ENCODE data around the gene MAF. TPM values are rescaled to one million over a fixed set of nuclear protein-coding genes. Genes with fewer than 3 reads are reported as not detected.

MAF gene
- total and polyA plus RNA-seq, 3 donors from 2014 or later = 22.0 to 112 (median 84.6) TPM

- Histone ChIP-seq H3K27ac (no peak overlapping the region), H3K4me3 (no peak overlapping the region), H3K27me3 (no peaks in the 10 kb centered on the region), H3K9me3 (no peaks in the 10 kb centered on the region), H3K36me3 (ENCODE audit: low read depth, missing control alignments) (no peaks in the 10 kb centered on the region), H3K4me1 (peaks cover 7% of the 10 kb centered on the region)
- intact Hi-C loops (cut with DNase I; ENCODE audit: low total_unique reads) = no loop called here
- no peak for DNase-seq
- WGBS, 2 donors = 90 to 100% methylated on average over 2 of the region's 2 CpGs
- TF ChIP-seq POLR2A (IDR thresholded peaks at IDR 0.05) (no peak), CTCF (IDR thresholded peaks at IDR 0.05) (no peak)
Observed at GRCh38 chr16:79635488-79635887, 35.0 kb upstream of the MAF start.

GRCh38 chr16:79634298-79634697, 33.8 kb upstream of the MAF start:
- no peaks in the 10 kb centered on the region for H3K36me3 ChIP-seq (ENCODE audit: low read depth, missing control alignments)
- H3K9me3 ChIP-seq = no peaks in the 10 kb centered on the region
- TF ChIP-seq CTCF (IDR thresholded peaks at IDR 0.05) (no peak), POLR2A (IDR thresholded peaks at IDR 0.05) (no peak)
- WGBS, 2 donors = 94 to 97% methylated on average over 7 of the region's 7 CpGs
- no peak overlapping the region for H3K4me3 ChIP-seq
- no peak overlapping the region for H3K27ac ChIP-seq
- no peak for DNase-seq
- H3K27me3 ChIP-seq = no peaks in the 10 kb centered on the region
- peaks cover 7% of the 10 kb centered on the region for H3K4me1 ChIP-seq
- intact Hi-C loops (cut with DNase I; ENCODE audit: low total_unique reads) = no loop called here

GRCh38 chr16:79632289-79632688, 31.8 kb upstream of the MAF start:
- TF ChIP-seq POLR2A (IDR thresholded peaks at IDR 0.05) = no peak
- TF ChIP-seq CTCF (IDR thresholded peaks at IDR 0.05) = no peak
- no peaks in the 10 kb centered on the region for H3K4me1 ChIP-seq
- H3K4me3 ChIP-seq = no peak overlapping the region
- no peak for DNase-seq
- no peaks in the 10 kb centered on the region for H3K9me3 ChIP-seq
- H3K36me3 ChIP-seq (ENCODE audit: low read depth, missing control alignments) = no peaks in the 10 kb centered on the region
- intact Hi-C loops (cut with DNase I; ENCODE audit: low total_unique reads) = no loop called here
- no peaks in the 10 kb centered on the region for H3K27me3 ChIP-seq
- no peak overlapping the region for H3K27ac ChIP-seq
- WGBS, 2 donors = 86 to 88% methylated on average over 7 of the region's 7 CpGs

GRCh38 chr16:79628988-79629387, 28.5 kb upstream of the MAF start:
- DNase-seq = no peak
- intact Hi-C loops (cut with DNase I; ENCODE audit: low total_unique reads) = no loop called here
- no peaks in the 10 kb centered on the region for H3K27me3 ChIP-seq
- no peak overlapping the region for H3K27ac ChIP-seq
- WGBS, 2 donors = 94 to 97% methylated on average over 6 of the region's 6 CpGs
- H3K4me3 ChIP-seq = no peak overlapping the region
- H3K9me3 ChIP-seq = no peaks in the 10 kb centered on the region
- H3K4me1 ChIP-seq = no peaks in the 10 kb centered on the region
- H3K36me3 ChIP-seq (ENCODE audit: low read depth, missing control alignments) = no peaks in the 10 kb centered on the region
- no peak for TF ChIP-seq CTCF (IDR thresholded peaks at IDR 0.05)
- TF ChIP-seq POLR2A (IDR thresholded peaks at IDR 0.05) = no peak

GRCh38 chr16:79628501-79628975, 28.0 kb upstream of the MAF start:
- H3K27me3 ChIP-seq = no peaks in the 10 kb centered on the region
- H3K27ac ChIP-seq = no peak overlapping the region
- H3K36me3 ChIP-seq (ENCODE audit: low read depth, missing control alignments) = no peaks in the 10 kb centered on the region
- no peak for DNase-seq
- no peak overlapping the region for H3K4me3 ChIP-seq
- intact Hi-C loops (cut with DNase I; ENCODE audit: low total_unique reads) = no loop called here
- H3K4me1 ChIP-seq = no peaks in the 10 kb centered on the region
- WGBS, 2 donors = 88 to 90% methylated on average over 5 of the region's 5 CpGs
- TF ChIP-seq CTCF (IDR thresholded peaks at IDR 0.05) (no peak), POLR2A (IDR thresholded peaks at IDR 0.05) (no peak)
- no peaks in the 10 kb centered on the region for H3K9me3 ChIP-seq
